HG02759 (cell line): ENCODE results near the gene MICU1.
"Not testable (repeated sequence)": the region's sequence is repeated elsewhere in the genome, so short reads cannot be mapped to it uniquely, and the experiment has no call there.

Source experiments
- ATAC-seq: cut with Tn5 transposase; IDR thresholded peaks from one replicate; pipeline ENCODE4 v1.9.1; 2021; ENCODE audit warnings: mild to moderate bottlenecking, moderate library complexity; ENCODE audit not compliant: unreplicated experiment

The MICU1 gene

DNA sequence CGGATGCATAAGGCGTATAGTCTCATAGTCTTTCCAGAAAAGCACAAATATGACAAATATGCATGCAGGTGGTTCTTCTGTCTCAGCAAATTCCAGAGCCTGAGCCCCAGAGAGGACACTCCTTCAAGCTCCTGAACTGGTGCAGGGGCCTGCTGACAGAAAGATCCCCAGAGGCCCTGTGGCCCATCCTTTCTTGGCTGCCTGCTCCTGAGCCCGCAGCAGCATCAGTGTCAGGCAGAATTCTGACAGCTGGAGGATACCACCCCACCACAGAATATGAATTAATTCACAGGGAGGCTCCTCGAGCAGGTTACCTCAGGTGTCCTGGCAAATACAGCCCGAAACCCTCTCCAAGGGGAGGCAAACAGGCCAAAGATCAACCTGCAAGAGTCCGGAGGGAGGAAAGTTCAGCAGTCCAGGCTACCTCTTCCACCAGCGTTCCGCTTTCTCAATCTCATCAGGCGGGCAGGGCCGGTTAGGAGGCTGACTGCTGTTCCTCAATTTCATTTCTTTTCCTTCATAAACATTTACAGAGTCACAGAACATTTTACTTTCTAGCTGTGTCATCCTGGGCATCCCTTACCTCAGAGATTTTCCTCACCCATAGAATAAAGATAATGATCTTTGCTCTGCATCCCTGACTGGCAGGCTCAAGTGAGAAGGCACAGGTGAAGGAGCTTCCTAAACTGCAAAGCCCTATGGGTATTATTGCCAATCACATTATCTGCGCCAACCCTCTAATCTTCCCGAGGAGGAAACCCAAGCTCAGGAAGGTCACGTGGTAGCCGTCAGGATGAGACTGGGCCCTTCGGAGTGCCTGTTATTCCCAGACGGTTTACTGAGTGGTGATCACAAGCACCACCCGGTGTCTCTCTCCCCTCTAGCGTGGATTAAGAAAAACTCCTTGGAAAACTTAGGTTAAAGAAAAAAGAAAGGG is 272.6 kb downstream of the MICU1 start:
- ATAC-seq = no peak

DNA sequence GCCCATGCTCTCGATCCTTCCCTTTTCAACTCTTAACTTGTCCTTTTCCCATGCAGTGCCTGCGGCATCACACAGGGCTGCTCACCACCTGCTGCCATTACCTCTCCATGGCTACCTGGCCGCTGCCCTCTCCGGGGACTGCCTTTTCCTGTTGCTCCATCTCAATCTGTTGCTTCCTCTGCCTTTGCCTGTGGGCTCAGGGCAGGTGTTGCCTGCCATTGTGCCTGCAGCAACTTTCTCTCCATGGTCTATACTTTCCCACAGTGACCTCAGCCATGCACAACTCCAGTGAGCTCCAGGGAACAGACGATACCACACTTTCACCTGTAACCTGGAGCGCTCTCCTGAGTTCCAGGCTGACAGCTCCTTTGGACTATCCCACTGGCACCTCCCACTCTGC is 274.4 kb downstream of the MICU1 start:
- no peak for ATAC-seq

DNA sequence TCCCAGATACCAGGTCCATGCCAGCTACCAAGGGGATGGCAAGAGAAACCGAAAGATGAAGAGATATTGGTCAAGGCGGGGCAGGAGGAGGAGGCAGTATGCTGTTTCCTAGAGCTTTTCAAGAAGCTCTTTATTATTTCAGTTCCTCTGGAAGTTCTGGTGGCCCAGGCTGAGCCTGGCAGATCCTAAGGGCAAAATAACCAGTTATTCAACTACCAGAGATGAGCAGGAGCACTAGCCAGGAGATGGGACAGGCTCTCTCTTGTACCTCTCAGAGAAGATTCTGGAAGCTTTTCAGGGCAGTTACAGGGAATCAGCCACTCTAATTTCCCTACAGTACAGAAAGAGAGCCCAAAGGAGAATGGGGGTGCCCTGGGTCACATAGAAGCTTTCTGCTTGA is 276.4 kb downstream of the MICU1 start:
- no peak for ATAC-seq

DNA sequence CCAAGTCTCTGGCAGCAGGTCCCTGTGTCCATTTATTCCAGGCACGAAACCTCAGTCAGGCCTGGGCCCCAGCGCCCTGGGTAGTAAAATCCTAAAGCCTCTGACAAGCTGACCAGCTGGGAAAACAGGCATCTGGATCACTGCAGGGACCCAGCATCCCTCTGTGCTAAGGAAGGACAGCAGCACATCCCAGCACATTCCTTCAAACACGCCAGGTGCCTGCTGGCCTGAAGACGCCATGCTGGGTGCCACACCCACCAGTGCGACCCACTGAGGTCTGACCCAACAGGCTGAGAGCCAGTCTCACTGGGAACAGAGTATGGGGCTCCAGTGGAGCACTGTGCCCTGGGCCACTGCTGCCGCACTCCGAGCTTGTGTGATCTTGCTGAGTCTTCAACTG is 277.6 kb downstream of the MICU1 start:
- no peak for ATAC-seq

DNA sequence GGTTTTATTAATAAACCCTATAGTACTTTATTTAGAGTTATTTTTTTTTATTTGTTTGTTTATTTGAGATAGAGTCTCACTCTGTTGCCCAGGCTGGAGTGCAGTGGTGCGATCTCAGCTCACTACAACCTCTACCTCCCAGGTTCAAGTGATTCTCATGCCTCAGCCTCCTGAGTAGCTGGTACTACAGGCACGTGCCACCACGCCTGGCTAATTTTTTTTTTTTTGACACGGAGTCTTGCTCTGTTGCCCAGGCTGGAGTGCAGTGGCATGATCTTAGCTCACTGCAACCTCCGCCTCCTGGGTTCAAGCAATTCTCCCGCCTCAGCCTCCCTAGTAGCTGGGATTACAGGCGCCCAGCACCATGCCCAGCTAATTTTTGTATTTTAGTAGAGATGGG is 279.8 kb downstream of the MICU1 start:
- ATAC-seq = not testable (repeated sequence)

DNA sequence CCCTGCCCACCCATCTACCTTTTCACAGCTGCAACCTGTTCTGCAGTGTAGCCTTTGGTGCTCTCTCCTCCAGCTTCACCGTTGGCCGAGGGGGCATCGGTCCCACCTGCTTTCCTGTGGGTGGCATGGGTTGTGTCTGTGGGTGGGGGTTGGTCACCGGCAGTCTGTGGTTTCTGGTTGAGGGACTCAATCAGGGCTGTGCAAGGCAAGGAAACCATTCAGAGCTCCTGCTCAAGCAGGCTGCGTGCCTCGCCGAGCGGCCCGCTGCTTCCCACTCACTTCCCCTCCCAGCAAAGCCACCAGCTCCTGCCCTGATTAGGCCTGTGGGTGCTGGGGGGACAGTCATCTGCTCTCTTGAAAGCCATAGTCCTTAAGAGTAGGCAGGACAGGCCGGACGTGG is 280.9 kb downstream of the MICU1 start:
- peak; percentile 59 for ATAC-seq

DNA sequence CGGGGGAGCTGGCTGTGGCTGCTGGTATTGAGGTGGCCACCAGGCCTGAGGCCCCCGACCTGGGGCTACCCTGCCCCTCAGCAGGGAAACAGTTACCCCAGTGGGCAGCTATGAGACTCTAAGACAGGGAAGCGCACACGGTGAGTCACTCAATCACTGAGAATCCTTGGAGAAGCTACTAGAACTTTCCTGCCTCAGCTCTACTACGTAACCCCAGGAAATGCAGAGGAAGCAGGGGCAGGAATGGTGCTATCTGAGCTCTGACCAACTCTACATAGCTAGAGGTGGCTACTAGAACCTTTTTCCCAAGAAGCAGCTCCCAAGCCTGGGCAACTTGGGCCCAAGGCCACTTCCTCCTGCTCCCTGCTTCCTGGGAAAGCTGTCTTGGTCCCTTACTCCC is 283.0 kb downstream of the MICU1 start:
- no peak for ATAC-seq

DNA sequence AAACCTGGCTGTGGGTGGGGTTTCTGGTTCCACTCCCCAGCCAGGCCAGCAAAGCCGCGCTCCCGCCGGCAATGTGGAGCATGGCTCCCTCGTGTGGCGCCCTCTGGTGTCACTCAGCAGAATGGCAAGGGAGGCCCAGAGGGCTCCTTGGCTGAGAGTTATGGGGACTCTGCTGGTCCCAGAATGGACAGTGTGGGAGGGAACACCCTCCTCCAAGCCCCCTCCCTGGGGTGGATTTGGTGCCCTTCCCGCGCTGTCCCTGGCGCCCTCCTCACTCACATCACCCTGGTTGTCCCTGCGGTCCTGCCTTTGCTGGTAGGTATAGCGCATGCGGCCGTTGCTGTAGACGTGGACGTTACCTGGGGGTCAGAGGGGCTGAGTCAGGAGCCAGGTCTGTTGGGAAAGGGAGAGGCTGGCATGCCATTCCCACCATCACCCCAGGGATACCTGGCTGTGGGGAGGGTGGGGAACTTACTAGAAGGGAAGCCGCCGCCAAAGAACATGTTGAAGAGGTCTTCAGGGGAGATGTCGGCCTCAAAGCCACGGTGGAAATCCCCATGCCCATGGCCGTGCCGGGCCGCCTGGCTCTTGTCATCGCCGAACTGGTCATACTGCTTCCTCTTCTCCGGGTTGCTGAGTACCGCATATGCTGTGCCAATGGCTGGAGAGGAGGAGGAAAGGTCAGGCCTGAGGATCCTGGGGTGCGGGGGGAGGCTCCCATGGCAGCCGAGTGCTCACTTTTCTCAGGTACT is 285.2 kb downstream of the MICU1 start:
- no peak for ATAC-seq

DNA sequence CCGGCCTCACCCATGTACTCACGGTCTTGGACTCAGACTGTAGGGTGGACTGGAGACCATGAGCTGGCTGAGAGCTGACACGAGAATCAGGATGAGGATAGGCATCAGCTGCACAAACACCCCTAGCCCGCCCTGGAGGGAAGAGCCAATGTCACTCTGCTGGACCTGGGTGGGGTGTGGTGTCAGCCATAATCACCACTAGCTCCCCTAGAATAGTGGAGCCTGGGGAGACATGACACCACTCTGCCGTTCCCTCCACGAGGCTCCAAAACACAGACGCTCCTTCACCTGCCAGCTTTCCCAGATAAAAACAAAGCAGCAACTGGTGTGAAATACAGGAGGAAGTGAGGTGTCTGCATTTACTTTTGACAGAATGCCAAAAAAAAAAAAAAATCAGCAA is 287.7 kb downstream of the MICU1 start:
- ATAC-seq = no peak

DNA sequence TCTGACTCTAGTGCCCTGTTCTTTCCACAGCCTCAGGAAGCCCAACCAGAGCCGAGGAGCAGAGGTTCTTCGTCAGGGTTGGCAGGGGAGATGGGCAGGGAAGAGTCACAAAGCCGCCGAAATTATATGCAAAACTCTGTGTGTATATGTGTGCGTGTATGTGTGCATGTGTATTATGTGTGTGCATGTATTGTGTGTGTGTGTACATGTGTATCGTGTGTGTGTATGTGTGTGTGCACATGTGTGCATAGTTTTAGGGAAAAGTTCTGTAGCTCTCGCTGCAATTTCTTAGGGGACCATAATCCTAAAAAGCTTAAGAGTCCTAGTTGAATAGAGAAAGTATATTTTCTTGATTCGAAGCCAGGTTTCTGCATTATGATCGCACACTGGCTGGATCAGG is 288.2 kb downstream of the MICU1 start:
- no peak for ATAC-seq

DNA sequence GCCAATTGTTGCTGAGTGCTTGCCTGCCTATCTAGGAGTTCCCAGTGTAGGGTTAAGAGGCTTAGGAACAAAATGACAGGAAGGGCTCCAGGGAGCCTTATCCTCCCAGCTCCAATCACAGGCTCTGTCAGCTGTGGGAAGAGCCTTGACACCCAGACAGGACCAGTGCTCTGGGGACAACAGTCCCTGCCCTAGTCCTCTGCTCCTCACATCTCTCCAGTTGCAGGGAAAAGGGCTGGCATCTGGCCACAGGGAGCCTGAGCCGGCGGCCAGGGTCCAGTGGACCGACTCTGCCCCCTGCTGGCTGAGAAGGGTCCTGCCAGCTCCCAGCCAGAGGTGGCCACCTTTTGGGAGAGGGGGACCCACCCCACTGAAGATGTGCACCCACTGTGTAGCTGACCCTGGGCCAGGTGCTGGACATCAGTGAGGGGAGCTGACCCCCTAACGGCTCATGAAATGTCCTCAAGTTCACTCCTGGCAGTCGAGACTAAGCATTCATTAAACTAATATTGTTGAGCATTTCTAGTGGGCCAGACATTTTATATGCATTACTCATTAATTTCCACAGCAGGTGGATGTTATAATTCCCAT is 288.7 kb downstream of the MICU1 start:
- ATAC-seq = no peak

DNA sequence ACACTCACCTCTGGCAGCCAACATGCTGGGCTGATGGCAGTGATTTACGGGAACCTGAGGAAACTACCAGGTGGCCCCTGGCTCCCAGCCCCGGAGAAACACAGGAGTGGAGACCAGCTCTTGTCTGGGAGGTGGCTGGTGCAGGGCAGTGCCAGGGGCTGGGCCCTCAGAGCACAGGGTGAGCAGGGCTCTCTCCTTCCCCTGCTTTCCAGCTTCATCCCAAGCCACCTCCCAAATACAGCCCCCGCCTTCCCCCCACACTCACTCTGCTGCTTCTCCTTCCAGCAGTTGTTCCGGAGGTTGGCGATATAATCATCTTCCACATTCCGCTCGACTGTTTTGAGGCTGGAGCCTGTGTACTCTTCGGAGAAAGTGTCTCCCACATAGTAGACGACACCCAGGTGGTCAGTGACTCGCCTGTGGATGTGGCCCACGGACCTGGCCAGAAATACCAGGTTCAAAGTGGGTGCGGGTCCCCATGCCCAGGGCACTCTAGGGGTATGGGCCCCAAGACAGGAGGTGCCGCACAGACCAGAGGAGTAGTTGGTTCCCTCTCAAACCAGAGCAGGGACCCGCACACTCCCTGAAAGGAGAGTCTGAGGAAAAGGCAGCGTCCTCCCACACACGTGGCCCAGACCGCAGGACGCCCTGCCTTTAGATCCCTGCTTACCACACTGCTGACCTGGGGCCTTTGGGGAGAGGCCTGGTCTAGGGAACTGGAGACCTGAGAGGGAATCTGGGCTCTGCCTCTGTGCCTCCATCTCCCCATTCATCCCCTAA is 289.4 kb downstream of the MICU1 start:
- no peak for ATAC-seq

DNA sequence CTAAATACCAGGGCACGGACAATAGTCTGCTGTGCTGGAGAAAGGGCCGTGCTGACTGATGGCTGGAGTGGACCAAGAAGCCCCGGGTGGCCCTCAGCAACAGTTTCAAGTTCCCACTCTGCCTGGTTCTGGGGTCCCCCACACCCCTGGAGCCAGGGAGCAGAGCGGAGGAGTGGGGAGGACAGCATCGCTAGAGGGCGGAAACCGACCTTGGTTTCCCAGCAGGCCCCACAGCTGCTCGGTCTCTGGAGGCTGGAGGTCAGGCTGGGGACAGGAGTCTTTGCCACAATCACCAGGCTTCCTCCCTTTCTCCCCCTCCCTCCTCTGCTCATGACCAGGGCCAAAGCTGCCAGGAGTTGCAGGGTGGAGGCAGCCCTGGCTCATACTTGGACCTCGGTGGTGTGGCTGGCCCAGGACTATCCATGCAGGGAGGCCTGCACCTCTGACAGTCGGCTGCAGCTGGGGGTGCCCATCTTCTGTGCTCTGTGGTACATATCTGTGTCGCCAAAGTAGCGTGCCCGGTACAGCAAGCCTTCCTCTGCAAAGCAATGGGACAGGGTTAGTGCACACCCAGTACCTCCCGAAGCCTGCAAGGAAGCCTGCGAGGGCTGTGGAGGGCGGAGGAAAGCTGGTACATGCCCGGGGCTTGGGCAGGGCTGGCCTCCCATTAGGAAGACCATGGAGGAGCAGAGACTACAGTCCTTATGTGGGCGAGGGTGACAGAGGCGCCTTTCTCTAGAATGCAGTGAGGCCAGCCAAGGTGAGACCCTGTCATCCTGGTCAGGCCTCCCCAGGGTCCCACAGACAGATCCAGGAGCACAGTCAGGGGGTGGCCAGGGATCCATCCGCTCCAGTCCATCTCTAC is 290.3 kb downstream of the MICU1 start:
- peak; percentile 42 for ATAC-seq

DNA sequence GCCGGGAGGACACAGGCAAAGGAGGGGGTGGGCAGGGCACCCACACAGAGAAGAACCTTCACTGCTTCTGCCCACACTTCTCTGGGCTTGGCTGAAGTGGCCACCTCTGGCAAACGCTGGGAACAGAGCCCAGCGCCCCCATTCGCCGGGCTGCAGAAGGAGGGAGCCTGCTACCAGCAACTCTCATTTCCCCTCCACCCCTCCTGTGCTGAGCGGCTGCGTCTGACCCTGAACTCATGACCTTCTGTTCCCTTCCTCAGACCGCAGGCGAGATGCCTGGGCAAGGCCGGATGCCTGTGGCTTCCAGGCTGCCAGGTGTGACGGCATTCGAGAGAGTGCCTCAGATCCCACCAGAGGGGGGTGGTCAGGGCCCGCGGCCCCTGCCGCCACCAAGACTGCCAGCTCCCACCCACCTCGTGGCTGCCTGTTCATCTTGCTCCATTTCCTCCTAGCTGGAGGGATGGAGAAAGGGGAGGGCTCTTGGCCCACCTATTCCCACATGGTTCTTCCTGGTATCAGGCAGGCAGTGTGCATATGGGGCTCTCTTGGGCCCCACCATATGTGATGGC is 291.0 kb downstream of the MICU1 start:
- peak; percentile 66 for ATAC-seq

DNA sequence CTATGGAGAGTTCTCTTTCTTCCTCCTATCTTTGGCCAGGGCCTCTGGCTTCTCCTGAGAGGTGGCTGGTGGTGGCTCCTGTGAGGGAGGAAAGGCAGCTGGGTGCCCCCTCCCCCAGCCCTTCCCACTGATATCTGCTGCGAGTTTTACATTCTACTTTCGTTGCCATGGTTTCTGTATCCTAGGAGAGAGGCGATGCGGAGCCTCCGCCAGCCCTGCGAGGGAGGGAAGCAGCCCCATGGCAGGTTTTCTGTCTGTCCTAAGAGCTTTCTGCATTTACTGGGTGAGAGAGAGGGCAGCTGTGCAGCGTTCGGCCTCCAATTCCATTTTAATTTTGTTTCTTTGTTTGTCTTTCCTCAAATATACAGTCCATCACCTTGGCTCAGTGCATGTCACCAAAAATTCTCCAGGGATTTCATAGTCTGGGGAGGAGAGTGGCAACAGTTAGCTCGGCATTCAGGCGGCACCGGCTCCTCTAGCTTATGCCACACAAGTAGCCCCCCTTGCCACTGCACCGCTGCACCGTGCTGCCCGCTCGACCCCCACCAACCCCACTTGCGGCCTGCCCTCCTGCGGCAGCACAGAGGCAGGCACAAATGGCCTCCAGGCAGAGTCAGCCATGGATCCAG is 291.6 kb downstream of the MICU1 start:
- ATAC-seq = no peak

DNA sequence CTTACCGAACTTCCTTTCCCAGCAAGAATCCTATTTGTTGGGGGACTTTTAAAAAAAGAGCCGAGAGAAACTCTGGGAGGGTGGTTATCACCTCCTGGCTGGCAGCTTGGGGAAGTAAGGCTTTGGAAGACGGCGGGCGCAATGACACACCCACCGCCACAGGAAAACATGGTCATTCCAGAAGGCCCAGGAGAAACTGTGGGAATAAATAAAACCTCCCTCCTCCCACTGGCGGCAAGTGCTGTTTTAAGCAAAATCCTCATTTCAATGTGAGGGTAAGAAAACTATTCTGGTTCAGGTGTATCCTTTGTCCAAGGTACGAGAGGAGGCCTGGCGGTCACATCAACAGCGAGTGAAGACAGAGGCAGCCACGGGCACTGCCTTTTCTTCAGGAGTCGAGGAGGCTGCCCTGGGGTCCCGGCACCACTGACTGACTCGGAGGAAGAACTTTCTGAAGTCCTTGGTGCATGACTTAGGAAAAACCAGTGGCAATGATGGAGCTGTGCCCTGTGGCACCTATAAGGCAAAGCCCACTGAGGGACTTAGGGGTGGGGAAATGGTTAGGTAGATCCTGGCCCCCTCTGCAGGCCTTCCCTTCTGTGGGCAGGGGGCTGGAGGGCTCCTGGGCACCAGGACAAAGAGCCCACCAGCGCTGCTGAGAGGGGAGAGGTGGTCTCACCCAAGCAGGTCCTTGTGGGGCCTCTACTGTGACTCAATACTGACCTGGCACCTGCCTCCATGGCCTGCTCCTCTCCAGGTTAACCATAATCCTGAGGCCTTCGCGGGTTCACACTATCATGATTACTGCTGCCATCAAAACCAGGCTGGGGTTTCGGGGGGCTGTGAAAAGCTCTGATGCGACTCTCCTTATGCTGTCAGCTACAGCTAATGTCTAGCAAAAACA is 292.5 kb downstream of the MICU1 start:
- no peak for ATAC-seq

DNA sequence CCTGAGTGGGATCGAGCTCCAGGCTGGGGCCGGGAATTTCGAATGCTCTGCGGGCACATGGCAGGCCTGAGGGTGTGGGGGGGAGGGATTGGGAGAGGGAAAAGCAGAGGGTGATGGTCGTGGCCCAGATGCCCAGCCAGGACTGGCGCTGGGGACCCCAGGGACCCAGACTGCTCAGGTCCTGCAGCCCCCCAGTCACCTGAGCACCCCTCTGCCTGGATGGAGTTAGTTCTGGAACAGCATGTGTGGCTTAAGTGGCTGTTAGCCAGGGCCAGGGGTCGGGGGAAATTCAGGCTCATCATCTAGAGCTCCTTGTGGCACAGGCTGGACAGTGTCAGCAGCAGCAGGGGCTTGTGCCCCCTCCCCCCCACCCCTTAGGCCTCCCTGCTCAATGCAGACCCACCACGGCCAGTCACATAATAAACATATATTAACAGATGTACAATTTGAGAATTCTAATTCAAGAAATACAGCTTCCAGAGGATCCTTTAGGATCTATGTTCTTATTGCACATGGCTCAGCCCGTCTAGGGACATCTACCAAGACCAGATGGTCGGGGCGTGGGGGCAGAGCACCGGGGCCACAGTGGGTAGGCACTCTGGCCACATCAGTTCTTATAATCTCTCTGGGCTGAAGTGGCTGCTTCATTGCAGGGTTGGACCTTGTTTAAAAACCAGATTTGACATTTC is 293.3 kb downstream of the MICU1 start:
- no peak for ATAC-seq
